NCI-H2029 treated with DMSO at 0.1 percent for 48 hours (cell line): ENCODE data around the gene CYP24A1.

Source experiments
- DNase-seq: peaks from one replicate; lab custom pipeline; 2025; lab: John Stamatoyannopoulos, UW

CYP24A1 gene

GRCh38 chr20:54112221-54112884 lies 61.4 kb downstream of the CYP24A1 start:
- no peak for DNase-seq

GRCh38 chr20:54111460-54111859 lies 62.3 kb downstream of the CYP24A1 start:
- DNase-seq = no peak

- no peak for DNase-seq
Measured at GRCh38 chr20:54110457-54110856, 63.3 kb downstream of the CYP24A1 start.

- DNase-seq = no peak
Measured at GRCh38 chr20:54110041-54110440, 63.7 kb downstream of the CYP24A1 start.

- no peak for DNase-seq
Measured at GRCh38 chr20:54108817-54109216, 65.0 kb downstream of the CYP24A1 start.

GRCh38 chr20:54108326-54108642 lies 65.5 kb downstream of the CYP24A1 start:
- no peak for DNase-seq

GRCh38 chr20:54107600-54108325 lies 66.0 kb downstream of the CYP24A1 start:
- DNase-seq = no peak

GRCh38 chr20:54107181-54107580 lies 66.6 kb downstream of the CYP24A1 start:
- no peak for DNase-seq

- no peak for DNase-seq
Measured at GRCh38 chr20:54106162-54106561, 67.6 kb downstream of the CYP24A1 start.

GRCh38 chr20:54105653-54106052 lies 68.1 kb downstream of the CYP24A1 start:
- no peak for DNase-seq

GRCh38 chr20:54104781-54105180 lies 69.0 kb downstream of the CYP24A1 start:
- no peak for DNase-seq

GRCh38 chr20:54103762-54104600 lies 69.8 kb downstream of the CYP24A1 start:
- DNase-seq = no peak
